ENCODE measurements around the gene CBR1.

Gene CBR1

GRCh38 chr21:36069713-36070583 lies at the start of gene CBR1:
Gene CBR1, plus strand, starts transcription at chr21:36070024. Its CDS starts 92 bp downstream, at chr21:36070116.
- peak; percentile 85 to 86 for DNase-seq (ENCODE audit: low read depth in 2 of 2)

- no peak for DNase-seq (ENCODE audit: low read depth in 2 of 2)
Measured at GRCh38 chr21:36021251-36021837, 48.5 kb upstream of the CBR1 start.

GRCh38 chr21:36022427-36023091 lies 47.3 kb upstream of the CBR1 start:
- no peak for DNase-seq (ENCODE audit: low read depth in 2 of 2)

GRCh38 chr21:36023092-36023480 lies 46.7 kb upstream of the CBR1 start:
- DNase-seq (ENCODE audit: low read depth in 2 of 2), result peak in 1 of 2 experiments; percentile 39

GRCh38 chr21:36024782-36025181 lies 45.0 kb upstream of the CBR1 start:
- DNase-seq (ENCODE audit: low read depth in 2 of 2), result no peak

GRCh38 chr21:36027347-36027746 lies 42.5 kb upstream of the CBR1 start:
- DNase-seq (ENCODE audit: low read depth in 2 of 2), result no peak

- peak; percentile 39 to 44 for DNase-seq (ENCODE audit: low read depth in 2 of 2)
Measured at GRCh38 chr21:36028127-36029069, 41.4 kb upstream of the CBR1 start.

- DNase-seq (ENCODE audit: low read depth in 2 of 2), result no peak
Measured at GRCh38 chr21:36029309-36029708, 40.5 kb upstream of the CBR1 start.

GRCh38 chr21:36030581-36031189 lies 39.1 kb upstream of the CBR1 start:
- no peak for DNase-seq (ENCODE audit: low read depth in 2 of 2)

- no peak for DNase-seq (ENCODE audit: low read depth in 2 of 2)
Measured at GRCh38 chr21:36032647-36033406, 37.0 kb upstream of the CBR1 start.

GRCh38 chr21:36034211-36034913 lies 35.5 kb upstream of the CBR1 start:
- no peak for DNase-seq (ENCODE audit: low read depth in 2 of 2)

GRCh38 chr21:36035381-36035791 lies 34.4 kb upstream of the CBR1 start:
- no peak for DNase-seq (ENCODE audit: low read depth in 2 of 2)

- DNase-seq (ENCODE audit: low read depth in 2 of 2), result no peak
Measured at GRCh38 chr21:36038701-36039497, 30.9 kb upstream of the CBR1 start.

GRCh38 chr21:36039861-36040260 lies 30.0 kb upstream of the CBR1 start:
- no peak for DNase-seq (ENCODE audit: low read depth in 2 of 2)

- DNase-seq (ENCODE audit: low read depth in 2 of 2), result no peak
Measured at GRCh38 chr21:36040389-36040788, 29.4 kb upstream of the CBR1 start.

GRCh38 chr21:36041910-36042309 lies 27.9 kb upstream of the CBR1 start:
- DNase-seq (ENCODE audit: low read depth in 2 of 2), result no peak

- no peak for DNase-seq (ENCODE audit: low read depth in 2 of 2)
Measured at GRCh38 chr21:36044056-36044455, 25.8 kb upstream of the CBR1 start.

GRCh38 chr21:36045993-36046392 lies 23.8 kb upstream of the CBR1 start:
- DNase-seq (ENCODE audit: low read depth in 2 of 2), result no peak

GRCh38 chr21:36047139-36047538 lies 22.7 kb upstream of the CBR1 start:
- no peak for DNase-seq (ENCODE audit: low read depth in 2 of 2)

All from fibroblast of skin of left quadriceps (primary cell).